Head of caudate nucleus (tissue), 42 donors: ENCODE results near the gene ITGAX.
"Not testable (repeated sequence)": the region's sequence is repeated elsewhere in the genome, so short reads cannot be mapped to it uniquely, and the experiment has no call there.

Experiments
- DNase-seq, 42 donors: peaks; one replicate each; pipeline versions ENCODE4 v3.0.0 to v3.0.0-alpha.2; 2020 to 2021; ENCODE audit warnings: mixed read lengths in 7 of 42
- intact Hi-C: fragments of 100-400 bp; cut with DNase I; formaldehyde crosslinking; loops from one replicate; pipeline ENCODE4 v1.15.0; 2022

ITGAX gene

DNA sequence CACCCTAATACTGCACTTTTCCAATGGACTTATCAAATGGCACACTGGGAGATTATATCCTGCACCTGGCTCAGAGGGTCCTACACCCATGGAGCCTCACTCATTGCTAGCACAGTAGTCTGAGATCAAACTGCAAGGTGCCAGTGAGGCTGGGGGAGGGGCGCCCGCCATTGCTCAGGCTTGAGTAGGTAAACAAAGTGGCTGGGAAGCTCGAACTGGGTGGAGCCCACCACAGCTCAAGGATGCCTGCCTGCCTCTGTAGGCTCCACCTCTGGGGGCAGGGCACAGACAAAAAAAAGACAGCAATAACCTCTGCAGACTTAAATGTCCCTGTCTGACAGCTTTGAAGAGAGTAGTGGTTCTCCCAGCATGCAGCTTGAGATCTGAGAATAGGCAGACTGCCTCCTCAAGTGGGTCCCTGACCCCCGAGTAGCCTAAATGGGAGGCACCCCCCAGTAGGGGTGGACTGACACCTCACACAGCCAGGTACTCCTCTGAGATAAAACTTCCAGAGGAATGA is 16.8 kb upstream of the ITGAX start:
- intact Hi-C loops: not testable (repeated sequence)
- DNase-seq: peak in 1 of 42 donors; percentile 5

GRCh38 chr16:31344712-31345111 is 10.3 kb upstream of the ITGAX start:
- peak in 1 of 42 donors; percentile 19 for DNase-seq
- intact Hi-C loops: no loop called here

- DNase-seq: peak in 1 of 42 donors; percentile 16
Measured at GRCh38 chr16:31347445-31347844, 7.5 kb upstream of the ITGAX start.

GRCh38 chr16:31348579-31348978 is 6.4 kb upstream of the ITGAX start:
- DNase-seq: no peak
- intact Hi-C loops: no loop called here

More at GRCh38 chr16:31347445-31347844, 7.5 kb upstream of the ITGAX start:
- intact Hi-C loops: no loop called here

DNA sequence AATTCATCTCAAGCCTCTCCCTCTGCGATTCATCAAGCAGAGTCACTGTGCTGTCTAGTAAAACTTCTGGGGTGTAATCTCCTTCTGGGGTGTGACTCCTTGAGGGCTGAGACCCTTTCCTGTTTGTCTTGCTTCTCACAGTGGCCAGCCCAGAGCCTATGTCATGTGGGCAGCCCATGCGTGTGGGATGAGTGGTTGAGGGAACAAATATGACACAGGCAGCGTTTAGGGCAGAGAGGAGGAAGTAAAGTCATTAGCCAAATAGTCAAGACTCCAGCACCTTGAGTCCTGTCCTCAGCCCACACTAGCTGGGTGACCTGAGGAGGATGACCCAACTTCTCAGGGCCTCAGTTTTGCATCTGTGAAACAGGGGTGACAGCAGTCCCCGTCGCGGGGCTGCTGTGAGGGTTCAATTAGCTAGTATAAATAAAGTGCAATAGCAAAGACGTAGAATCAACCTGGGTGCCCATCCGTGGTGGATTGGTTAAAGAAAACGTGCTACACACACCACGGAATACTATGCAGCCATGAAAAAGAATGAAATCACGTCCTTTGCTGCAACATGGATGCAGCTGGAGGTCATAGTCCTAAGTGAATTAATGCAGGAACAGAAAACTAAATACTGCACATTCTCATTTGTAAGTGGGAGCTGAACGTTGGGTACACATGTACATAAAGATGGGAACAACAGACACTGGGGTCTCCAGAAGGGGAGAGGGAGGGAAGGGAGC is 4.5 kb upstream of the ITGAX start:
- intact Hi-C loops: no loop called here
- DNase-seq: peak in 14 of 42 donors; percentile 13 to 55 (median 32)

DNA sequence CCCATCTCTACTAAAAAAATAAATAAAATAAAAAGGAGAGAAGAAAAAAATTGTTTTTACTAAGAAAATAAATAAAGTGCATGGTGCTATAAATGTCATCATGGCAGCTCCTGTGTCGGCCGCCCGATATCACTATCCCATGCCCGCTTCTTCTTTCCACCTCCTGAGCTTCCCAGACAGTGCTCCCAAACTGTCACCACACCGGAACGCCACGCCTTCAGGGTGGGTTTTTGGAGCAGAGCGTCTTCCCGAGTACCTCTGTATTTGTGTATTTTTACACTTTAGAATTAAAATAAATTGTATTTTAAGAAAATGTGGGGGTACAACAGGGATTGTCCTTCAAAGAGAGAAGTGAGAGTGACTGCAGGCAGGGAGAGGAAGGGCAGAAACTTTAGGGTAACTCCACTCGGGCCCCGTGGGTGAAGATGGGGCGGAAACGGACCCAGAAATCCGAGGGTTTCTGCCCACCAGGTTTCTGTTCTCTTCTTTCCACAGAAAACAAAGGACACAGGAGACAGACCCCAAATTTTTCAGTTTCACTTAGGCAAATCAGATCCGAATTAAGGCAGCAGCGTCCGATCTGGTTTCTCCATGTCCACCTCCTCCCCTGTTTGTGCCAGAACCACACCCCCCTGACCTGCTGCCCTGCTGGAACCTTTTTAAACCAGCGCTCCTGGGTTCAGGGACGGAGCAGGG is 3.6 kb upstream of the ITGAX start:
- intact Hi-C loops: no loop called here
- DNase-seq: peak in 1 of 42 donors; percentile 34

- DNase-seq: peak in 6 of 42 donors; percentile 20 to 44 (median 34)
- intact Hi-C loops: no loop called here
Measured at GRCh38 chr16:31351942-31352325, 3.0 kb upstream of the ITGAX start.

GRCh38 chr16:31352376-31353115 is 2.4 kb upstream of the ITGAX start:
- intact Hi-C loops: no loop called here
- peak in 7 of 42 donors; percentile 19 to 41 (median 27) for DNase-seq

DNA sequence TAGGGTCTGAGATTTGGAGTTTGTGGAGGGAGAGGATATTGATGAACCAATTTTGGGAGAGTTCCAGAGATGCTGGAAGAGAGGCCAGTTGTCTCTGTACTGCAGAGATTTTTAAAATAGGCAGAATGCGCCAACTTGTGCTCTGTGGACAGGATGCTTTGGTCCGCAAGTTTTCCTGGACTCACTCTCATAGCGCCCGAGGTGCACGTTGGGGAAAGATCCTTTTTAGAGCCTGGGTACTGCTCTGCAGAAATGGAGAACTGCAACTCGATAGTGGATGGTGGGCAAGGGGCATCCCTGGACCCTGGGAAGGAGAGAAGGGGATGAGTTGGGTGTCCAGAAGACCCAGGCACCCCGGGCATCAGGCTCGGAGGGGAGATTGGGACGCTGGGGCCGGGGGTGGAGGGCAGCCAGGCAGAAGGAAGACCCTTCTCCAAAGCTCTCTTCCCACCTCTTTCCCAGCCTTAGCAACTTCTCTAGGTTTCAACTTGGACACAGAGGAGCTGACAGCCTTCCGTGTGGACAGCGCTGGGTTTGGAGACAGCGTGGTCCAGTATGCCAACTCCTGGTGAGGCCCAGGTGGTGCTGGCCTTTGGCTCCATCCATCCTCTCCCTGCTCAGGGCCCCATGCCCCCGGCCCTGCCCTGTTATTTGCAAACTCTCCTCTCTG is 590 bp downstream of the ITGAX start:
- intact Hi-C loops: no loop called here

DNA sequence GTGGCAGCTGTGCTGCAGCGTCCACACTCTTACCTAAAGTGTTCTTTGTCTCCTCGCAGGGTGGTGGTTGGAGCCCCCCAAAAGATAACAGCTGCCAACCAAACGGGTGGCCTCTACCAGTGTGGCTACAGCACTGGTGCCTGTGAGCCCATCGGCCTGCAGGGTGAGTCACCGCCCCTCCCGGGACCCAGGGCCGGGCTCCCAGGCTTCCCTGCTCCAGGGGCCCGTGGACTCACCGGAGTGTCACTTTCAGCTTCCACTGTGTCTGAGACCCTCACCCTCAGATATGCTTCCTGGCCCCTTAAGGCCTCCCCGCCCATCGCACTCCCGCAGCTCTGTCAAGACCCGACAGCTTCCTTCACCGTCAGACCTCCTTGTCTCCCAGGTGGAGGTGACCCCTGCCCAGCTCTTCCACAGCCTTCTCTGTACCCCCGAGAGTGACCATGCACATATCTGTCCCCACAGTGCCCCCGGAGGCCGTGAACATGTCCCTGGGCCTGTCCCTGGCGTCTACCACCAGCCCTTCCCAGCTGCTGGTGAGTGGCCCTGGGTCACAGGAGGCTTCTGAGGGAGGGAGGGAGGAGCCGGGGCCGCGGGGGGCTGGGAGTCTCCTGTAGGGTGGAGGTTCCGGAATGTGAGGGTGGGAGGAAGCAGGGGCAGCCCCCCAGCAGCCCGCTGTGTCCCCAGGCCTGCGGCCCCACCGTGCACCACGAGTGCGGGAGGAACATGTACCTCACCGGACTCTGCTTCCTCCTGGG is 1.8 kb downstream of the ITGAX start:
- intact Hi-C loops: no loop called here
- peak in 2 of 42 donors; percentile 5 to 11 for DNase-seq

More for the DNA sequence above, 590 bp downstream of the ITGAX start:
- peak in 1 of 42 donors; percentile 11 for DNase-seq

DNA sequence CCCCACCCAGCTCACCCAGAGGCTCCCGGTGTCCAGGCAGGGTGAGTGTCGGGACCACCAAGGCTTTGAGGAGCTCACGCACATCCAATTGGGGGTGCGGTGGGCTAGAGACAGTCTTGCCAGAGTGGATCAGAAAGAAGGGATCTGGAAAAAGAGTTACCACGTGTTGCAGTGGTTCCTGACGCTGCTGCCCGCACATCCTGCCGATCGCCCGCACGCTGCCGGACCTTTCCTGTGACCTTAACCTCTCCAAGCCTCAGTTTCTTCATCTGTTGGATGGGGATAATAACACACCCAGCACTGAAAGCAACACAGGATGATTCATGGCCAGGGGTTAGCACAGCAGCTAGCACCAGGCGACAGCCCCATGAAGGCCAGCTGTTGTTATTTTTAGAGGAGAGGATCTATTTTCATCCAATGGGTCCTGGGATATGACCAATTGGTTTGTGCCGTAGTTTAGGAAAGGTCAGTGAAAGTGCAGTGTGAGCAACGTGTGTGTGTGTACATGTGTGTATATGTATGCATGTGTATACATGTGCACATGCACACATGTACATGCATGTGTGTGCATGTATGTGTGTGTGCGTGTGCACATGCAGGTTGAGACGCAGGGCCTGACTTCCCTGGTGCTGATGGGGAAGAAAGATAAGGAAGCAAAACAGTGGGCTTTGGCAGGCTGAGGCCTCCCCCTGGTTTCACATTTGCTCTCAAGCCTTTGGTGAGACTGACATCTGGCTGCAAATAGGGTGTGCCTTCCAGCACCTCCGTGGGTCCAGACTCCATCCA is 2.5 kb downstream of the ITGAX start:
- intact Hi-C loops: no loop called here

GRCh38 chr16:31360251-31360650 is 5.3 kb downstream of the ITGAX start:
- intact Hi-C loops: no loop called here
- DNase-seq: peak in 1 of 42 donors; percentile 17

More for the DNA sequence above, 2.5 kb downstream of the ITGAX start:
- peak in 7 of 42 donors; percentile 11 to 50 (median 16) for DNase-seq

GRCh38 chr16:31361201-31362110 is 6.5 kb downstream of the ITGAX start:
- intact Hi-C loops: no loop called here
- peak in 1 of 42 donors; percentile 10 for DNase-seq

GRCh38 chr16:31362476-31363405 is 7.8 kb downstream of the ITGAX start:
- peak in 1 of 42 donors; percentile 7 for DNase-seq
- intact Hi-C loops: no loop called here

- intact Hi-C loops: no loop called here
- DNase-seq: peak in 1 of 42 donors; percentile 18
Measured at GRCh38 chr16:31363721-31364120, 8.7 kb downstream of the ITGAX start.
